ENCODE data around the gene UPP2.

The UPP2 gene

GRCh38 chr2:158124896-158125295 is 23.2 kb downstream of the UPP2 start:
- no peaks in the 10 kb centered on the region for H3K9me3 ChIP-seq (ENCODE audit: control insufficient read depth, insufficient read depth, low read length)

DNA sequence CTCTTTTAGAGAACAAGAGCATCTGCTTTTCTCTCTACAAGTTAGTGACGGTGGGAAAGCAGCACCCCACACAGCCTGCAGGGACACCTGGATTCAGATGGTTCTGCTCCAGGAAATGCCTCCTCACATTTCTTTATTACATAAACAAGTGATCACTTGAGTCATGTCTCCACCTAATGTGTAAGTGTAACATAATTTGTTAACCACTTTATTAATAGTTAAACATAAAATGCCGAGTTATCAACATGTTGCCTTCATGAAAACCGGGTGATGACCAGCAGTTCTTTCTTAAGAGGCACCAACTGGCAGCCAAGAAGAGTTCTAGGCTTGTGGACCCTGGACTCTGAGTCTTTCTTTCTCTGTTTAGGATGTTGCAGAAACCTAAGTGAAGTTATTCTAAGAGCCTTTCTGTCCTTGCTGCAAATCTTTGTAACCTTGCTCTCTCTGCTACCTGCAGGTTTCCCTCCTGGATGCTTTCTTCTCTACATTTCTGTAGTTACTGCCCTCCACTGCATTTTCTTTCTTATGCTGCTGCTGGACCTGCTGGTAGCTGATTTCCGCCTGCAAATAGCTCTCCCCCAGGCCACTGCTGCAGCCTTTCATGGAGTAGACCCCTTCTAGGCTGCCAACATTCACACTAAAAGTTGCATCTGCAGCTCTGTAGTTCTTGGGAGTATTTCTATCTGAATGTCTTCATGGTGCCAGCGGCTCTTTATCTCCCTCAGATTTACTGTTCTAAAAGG is 24.3 kb downstream of the UPP2 start:
- Histone ChIP-seq H4K20me1 (ENCODE audit: control insufficient read depth, insufficient read depth, low read depth, low read length) (no peaks in the 10 kb centered on the region), H3K4me1 (ENCODE audit: control insufficient read depth, low read length) (no peaks in the 10 kb centered on the region), H3K9me3 (ENCODE audit: control insufficient read depth, insufficient read depth, low read length) (no peaks in the 10 kb centered on the region), H3K4me3 (ENCODE audit: low read length) (no peak overlapping the region), H3K36me3 (ENCODE audit: control insufficient read depth, low read length) (no peaks in the 10 kb centered on the region), H3K27me3 (ENCODE audit: control insufficient read depth, low read length) (0 out of 2 replicates have a peak, but pooled peaks cover 2% of the 10 kb centered on the region), H3K4me2 (ENCODE audit: low read length) (no peak overlapping the region), H3F3A (ENCODE audit: control insufficient read depth, insufficient read depth) (no peaks in the 10 kb centered on the region), H3K9me2 (replicated peaks; ENCODE audit: control insufficient read depth, low read length) (no peaks in the 10 kb centered on the region), H3K79me2 (ENCODE audit: control insufficient read depth, low read length) (no peaks in the 10 kb centered on the region), H3K27ac (ENCODE audit: low read depth, low read length) (no peak overlapping the region)
- TF ChIP-seq, protein P1, sequence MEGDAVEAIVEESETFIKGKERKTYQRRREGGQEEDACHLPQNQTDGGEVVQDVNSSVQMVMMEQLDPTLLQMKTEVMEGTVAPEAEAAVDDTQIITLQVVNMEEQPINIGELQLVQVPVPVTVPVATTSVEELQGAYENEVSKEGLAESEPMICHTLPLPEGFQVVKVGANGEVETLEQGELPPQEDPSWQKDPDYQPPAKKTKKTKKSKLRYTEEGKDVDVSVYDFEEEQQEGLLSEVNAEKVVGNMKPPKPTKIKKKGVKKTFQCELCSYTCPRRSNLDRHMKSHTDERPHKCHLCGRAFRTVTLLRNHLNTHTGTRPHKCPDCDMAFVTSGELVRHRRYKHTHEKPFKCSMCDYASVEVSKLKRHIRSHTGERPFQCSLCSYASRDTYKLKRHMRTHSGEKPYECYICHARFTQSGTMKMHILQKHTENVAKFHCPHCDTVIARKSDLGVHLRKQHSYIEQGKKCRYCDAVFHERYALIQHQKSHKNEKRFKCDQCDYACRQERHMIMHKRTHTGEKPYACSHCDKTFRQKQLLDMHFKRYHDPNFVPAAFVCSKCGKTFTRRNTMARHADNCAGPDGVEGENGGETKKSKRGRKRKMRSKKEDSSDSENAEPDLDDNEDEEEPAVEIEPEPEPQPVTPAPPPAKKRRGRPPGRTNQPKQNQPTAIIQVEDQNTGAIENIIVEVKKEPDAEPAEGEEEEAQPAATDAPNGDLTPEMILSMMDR (IDR thresholded peaks at IDR 0.05; ENCODE audit: low read depth, low read length, poor library complexity, severe bottlenecking) = no peak
- TF ChIP-seq EZH2phosphoT487 (IDR thresholded peaks at IDR 0.05; ENCODE audit: borderline replicate concordance, low read length) = no peak

More at GRCh38 chr2:158124896-158125295, 23.2 kb downstream of the UPP2 start:
- H3K9me2 ChIP-seq (replicated peaks; ENCODE audit: control insufficient read depth, low read length) = no peaks in the 10 kb centered on the region
- H3K4me1 ChIP-seq (ENCODE audit: control insufficient read depth, low read length) = no peaks in the 10 kb centered on the region
- H3K79me2 ChIP-seq (ENCODE audit: control insufficient read depth, low read length) = no peaks in the 10 kb centered on the region
- H3K27me3 ChIP-seq (ENCODE audit: control insufficient read depth, low read length) = 0 out of 2 replicates have a peak, but pooled peaks cover 2% of the 10 kb centered on the region
- TF ChIP-seq, protein P1 (IDR thresholded peaks at IDR 0.05; ENCODE audit: low read depth, low read length, poor library complexity, severe bottlenecking) = no peak
- TF ChIP-seq EZH2phosphoT487 (IDR thresholded peaks at IDR 0.05; ENCODE audit: borderline replicate concordance, low read length) = no peak
- no peaks in the 10 kb centered on the region for H4K20me1 ChIP-seq (ENCODE audit: control insufficient read depth, insufficient read depth, low read depth, low read length)
- no peak overlapping the region for H3K27ac ChIP-seq (ENCODE audit: low read depth, low read length)
- no peaks in the 10 kb centered on the region for H3F3A ChIP-seq (ENCODE audit: control insufficient read depth, insufficient read depth)
- H3K4me2 ChIP-seq (ENCODE audit: low read length) = no peak overlapping the region
- H3K4me3 ChIP-seq (ENCODE audit: low read length) = no peak overlapping the region
- no peaks in the 10 kb centered on the region for H3K36me3 ChIP-seq (ENCODE audit: control insufficient read depth, low read length)

GRCh38 chr2:158127380-158127804 is 25.7 kb downstream of the UPP2 start:
- no peaks in the 10 kb centered on the region for H3K9me3 ChIP-seq (ENCODE audit: control insufficient read depth, insufficient read depth, low read length)
- no peak overlapping the region for H3K4me3 ChIP-seq (ENCODE audit: low read length)
- TF ChIP-seq, protein P1 (IDR thresholded peaks at IDR 0.05; ENCODE audit: low read depth, low read length, poor library complexity, severe bottlenecking) = no peak
- H4K20me1 ChIP-seq (ENCODE audit: control insufficient read depth, insufficient read depth, low read depth, low read length) = no peaks in the 10 kb centered on the region
- H3K36me3 ChIP-seq (ENCODE audit: control insufficient read depth, low read length) = no peaks in the 10 kb centered on the region
- H3K4me2 ChIP-seq (ENCODE audit: low read length) = no peak overlapping the region
- no peak overlapping the region for H3K27ac ChIP-seq (ENCODE audit: low read depth, low read length)
- H3K4me1 ChIP-seq (ENCODE audit: control insufficient read depth, low read length) = no peaks in the 10 kb centered on the region
- H3K79me2 ChIP-seq (ENCODE audit: control insufficient read depth, low read length) = no peaks in the 10 kb centered on the region
- H3K27me3 ChIP-seq (ENCODE audit: control insufficient read depth, low read length) = no peaks in the 10 kb centered on the region
- no peaks in the 10 kb centered on the region for H3F3A ChIP-seq (ENCODE audit: control insufficient read depth, insufficient read depth)
- no peaks in the 10 kb centered on the region for H3K9me2 ChIP-seq (replicated peaks; ENCODE audit: control insufficient read depth, low read length)
